Stromal cell of bone marrow (primary cell): ENCODE results near the gene GNPTAB.
A peak's percentile ranks its signal among the peaks of the same experiment; 100 is the strongest.
"Not testable (repeated sequence)": the region's sequence is repeated elsewhere in the genome, so short reads cannot be mapped to it uniquely, and the experiment has no call there.

Experiments
- DNase-seq: peaks from one replicate; pipeline ENCODE4 v3.0.0-alpha.2; 2012; ENCODE audit warnings: low read depth

Gene GNPTAB

DNA sequence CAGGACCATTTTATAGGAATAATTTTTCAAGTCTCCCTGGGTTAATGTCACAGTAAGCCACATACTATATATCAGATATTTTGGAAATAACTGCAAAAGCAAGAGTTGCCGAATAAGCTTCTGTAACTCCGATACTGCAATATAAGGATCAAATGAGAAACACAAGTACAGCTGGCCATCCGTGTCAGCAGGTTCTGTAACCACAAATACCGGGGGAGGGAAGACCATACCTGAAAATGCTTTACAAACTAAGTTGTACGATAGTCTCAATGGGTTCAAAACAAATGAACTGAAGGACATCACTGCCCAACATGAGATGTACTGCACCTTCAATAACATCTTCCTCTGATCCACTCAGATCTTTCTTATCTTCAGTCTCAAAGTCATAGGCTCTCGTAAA is 93.3 kb downstream of the GNPTAB start:
- no peak for DNase-seq

DNA sequence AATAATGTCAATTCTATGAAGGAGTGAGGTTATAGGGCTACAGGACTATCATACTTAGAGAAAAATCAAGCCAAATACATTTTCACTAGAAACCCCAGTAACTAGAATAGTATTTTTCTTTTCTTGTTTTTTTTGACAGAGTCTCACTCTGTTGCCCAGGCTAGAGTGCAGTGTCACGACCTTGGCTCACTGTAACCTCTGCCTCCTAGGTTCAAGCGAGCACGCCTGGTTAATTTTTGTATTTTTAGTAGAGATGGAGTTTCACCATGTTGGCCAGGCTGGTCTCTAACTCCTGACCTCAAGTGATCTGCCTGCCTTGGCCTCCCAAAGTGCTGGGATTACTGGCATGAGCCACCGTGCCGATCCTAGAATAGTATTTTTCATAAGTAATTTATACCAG is 96.3 kb downstream of the GNPTAB start:
- not testable (repeated sequence) for DNase-seq

DNA sequence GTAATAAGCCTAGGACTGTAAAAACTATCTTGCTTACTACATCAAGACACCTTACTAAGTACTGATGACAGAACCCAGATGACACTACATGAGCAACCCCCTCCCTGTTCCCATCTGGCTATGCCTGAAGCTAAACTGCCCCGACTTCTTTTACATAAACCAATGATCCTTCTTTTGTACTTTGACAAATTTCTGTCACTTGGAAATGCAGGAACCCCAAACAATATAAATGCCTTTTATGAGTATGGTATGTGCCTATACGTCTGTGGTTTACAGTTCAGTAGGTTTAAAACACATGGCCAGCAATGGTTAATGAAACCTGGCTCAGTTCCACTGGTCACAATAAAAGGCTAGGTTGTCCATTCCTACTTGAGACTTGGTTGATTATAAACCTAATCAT is 97.6 kb downstream of the GNPTAB start:
- DNase-seq: no peak

DNA sequence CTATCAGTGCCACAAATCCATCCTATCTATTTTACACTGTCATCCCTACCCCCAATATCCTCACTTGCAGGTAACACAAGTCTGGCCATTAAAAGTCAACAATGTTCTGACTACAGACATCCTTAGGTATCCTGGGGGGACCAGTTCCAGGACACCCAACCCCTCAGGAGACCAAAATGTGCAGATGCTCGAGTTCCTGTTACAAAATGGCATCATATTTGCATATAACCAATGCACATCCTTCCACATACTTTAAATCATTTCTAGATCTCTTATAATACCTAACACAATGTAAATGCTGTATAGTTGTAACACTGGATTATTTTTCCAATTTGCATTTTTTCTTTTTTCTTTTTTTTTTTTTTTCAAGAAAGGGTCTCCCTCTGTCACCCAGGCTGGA is 98.4 kb downstream of the GNPTAB start:
- no peak for DNase-seq

- DNase-seq: no peak
Measured at GRCh38 chr12:101729842-101730241, 100.9 kb downstream of the GNPTAB start.

DNA sequence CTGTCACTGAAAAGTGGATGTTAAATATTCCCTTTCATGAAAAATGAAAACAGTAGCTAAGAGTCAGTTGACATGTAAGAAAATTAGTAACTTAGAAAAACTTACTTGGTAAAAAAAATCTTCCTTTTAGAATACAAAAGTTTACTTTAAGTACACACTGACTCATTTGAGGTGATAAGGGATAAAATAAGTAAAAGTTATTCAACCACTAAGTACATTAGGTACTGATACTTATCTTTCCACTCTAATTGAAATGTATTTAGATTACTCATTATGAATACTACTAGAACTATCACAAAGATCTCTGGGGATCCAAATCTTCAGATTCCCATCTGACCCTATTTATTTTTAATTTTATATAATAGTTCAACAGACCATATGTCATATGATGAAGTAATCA is 103.7 kb downstream of the GNPTAB start:
- no peak for DNase-seq

- DNase-seq: no peak
Measured at GRCh38 chr12:101722392-101722791, 108.4 kb downstream of the GNPTAB start.

DNA sequence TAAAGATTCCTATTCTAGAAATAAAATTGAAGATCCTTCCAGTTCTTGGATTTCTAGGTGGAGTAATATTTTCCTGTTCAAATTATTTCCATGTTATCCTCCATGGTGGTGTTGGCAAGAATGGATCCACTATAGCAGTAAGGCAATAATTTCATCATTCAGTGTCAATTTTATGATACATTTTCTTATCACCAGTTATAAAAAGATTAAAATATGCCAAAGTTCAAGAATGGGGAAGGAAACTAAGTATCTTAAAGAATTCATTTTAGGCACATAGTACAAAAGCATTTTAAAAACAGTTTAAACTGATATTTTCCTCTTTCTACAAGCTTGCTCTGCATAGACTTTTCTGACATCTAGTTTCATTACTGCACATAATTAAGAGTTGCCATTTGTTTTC is 110.6 kb downstream of the GNPTAB start:
- no peak for DNase-seq

GRCh38 chr12:101719566-101719965 is 111.2 kb downstream of the GNPTAB start:
- DNase-seq: no peak

DNA sequence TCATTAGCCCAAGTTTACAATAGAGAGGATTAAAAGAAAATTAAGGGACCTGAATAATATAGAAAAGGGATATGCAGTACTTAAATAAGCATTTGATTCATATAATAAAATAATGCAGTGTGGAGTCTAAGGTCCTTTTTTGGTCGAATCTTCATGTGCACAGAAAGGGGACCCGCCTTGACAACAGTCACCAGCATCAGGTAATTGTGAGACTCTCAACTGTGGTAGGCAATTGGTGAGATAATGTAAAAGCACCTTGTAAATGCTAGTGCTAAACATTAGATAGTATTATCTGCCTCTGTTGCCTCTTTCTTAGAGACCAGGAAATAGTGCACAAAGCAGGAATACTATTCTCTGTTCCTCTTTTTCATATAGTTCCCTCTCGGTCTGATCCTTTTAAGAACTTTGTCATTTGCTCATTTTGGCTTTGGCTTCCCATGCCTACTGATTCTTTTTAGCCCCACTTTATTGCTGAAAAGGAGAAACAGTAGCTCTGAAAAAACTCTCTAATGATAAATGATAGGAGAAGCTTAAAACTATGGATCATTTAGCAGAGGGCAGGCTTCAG is 115.8 kb downstream of the GNPTAB start:
- no peak for DNase-seq

- DNase-seq: no peak
Measured at GRCh38 chr12:101713930-101714329, 116.8 kb downstream of the GNPTAB start.

DNA sequence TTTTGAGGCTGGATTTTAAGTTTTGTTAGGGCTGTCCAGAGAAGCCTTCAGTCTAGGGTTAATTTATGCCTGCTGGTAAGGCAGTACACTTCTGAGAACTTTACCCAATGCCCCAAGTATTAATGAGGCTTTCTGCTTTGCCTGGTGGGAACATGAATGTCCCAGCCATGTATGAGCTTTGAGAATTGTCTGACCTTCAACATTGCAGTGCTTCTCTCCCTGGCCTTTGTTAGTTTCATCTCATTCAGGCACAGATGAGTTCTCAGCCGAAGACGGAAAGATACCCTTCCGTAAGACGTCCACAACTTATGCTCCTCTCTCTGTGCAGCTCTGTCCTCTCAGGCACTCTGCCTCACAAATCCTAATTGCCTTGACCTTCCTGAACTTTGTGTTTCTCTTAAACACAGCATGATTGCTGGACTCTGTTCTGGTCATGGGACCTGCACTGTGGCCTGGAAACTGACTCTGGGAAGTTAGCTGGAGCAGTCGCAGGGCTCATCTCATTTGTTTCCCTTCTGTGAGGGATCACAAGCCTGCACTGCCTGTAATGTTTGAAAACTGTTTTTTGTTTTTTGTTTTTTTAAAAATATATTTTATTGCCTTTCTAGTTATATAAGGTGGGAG is 117.6 kb downstream of the GNPTAB start:
- peak; percentile 22 for DNase-seq

DNA sequence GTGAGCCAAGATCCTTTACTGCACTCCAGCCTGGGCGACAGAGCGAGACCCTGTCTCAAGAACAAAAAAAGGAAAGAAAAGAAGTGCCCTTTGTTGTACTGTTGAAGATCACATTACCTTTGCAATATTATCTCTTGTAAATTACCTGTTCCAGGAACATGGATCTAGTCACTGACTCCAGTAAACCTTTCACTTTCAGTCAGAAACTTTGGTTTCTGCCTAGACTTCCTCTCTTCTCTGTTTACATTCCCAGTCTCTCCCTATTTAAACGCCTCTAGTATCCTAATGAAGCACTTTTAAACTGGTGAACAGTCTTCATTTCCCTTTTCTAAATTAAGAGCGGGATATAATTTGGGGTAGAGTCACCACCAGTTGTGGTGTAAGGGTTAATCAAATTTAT is 120.5 kb downstream of the GNPTAB start:
- DNase-seq: no peak

GRCh38 chr12:101707131-101707782 is 123.5 kb downstream of the GNPTAB start:
- DNase-seq: no peak

- no peak for DNase-seq
Measured at GRCh38 chr12:101706403-101706802, 124.4 kb downstream of the GNPTAB start.

GRCh38 chr12:101703487-101703886 is 127.3 kb downstream of the GNPTAB start:
- no peak for DNase-seq

- no peak for DNase-seq
Measured at GRCh38 chr12:101700299-101700820, 130.4 kb downstream of the GNPTAB start.

DNA sequence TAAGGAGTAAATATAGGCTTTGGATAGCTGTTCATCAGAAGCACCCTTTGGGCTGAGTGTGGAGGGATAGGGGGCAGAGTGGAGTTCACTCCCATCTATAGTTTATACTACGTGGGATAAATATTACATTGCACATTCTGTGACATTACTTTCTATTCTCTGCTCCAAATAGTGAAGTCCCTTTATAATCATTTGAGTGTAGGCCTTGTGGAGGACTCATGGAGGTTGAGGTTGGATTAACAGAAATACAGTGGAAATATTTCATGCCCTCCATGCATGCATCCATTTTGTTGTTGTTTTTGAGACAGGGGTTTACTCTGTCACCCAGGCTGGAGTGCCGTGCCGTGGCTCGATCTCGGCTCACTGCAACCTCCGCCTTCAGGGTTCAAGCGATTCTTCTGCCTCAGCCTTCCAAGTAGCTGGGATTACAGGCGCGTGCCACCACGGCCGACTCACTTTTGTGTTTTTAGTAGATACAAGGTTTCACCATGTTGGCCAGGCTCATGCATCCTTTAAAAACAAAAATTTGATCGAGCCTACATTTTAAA is 131.9 kb downstream of the GNPTAB start:
- no peak for DNase-seq

DNA sequence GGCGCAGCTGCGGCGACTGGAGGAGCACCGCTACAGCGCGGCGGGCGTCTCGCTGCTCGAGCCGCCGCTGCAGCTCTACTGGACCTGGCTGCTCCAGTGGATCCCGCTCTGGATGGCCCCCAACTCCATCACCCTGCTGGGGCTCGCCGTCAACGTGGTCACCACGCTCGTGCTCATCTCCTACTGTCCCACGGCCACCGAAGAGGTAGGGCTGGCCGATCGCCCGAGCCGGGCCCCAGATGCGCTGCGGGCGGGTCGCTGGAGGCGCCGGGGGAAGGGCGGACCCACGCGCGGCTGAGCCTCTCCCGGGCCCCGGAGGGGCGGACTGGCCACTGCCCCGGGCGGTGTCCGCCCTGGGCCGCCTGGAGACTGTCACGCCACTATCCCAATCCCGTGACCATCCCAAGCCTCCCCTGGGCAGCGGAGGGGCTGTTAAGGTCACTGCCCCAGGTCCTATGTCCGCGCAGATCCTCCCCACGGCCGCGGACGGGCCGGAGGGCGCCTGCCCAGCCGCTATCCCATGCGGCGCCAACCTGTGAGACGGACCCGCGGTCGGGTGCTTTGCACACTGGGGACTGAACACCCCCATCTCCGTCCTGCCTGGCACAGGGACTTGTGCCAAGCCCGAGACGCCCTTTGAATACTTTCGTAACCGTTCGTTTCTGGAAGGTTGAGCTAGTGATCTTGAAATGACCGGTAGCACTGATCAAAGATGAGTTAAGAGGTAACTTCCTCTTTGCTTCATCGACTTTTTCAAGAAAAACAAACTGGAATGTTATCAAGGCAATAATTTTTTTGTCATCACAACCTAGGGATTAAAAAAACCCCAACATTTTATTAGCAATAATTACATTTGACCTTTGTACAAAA is 132.6 kb downstream of the GNPTAB start:
- no peak for DNase-seq

DNA sequence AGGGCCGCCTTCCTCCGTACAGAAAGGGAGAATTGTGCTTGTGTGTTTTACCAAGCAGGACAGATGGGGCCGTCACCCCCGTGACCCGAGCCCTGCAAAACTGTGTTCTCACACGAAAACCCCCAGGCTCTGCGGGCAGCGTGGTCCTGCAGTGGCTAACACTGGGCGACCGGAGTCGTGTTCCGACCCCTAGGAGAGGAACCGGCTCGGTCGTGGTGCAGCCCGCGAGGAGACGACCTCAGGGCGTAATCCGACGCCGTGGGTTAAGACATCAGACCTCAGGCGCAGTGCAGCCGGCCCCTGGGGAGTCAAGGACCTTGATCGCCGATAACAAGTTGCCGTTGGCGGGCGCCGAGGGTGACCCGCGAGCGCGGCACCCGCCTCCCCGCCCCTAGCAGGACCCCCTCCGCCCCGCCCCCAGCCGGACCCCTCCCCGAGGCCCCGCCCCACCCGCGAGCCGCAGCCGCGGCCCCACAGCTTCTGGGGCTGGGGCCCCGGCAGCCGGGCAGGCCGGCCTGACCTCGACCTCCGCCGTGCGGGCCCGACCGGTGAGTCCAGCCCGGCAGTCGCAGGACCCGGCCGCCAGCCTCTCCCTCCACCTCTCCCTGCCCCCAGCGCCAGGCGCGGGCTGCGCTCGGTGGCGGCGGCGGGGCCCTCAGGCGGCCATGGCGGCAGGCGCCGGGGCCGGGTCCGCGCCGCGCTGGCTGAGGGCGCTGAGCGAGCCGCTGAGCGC is 133.4 kb downstream of the GNPTAB start, which contains the start of gene CHPT1:
TSS of gene CHPT1 (plus strand) at position 444 of the 733 bp plus-strand sequence. CDS start at position 666, 222 bp downstream.
- DNase-seq: no peak
